ENCODE data around the gene MRC2. TPM values are rescaled to one million over a fixed set of nuclear protein-coding genes. Genes with fewer than 3 reads are reported as not detected.
"Not testable (repeated sequence)": the region's sequence is repeated elsewhere in the genome, so short reads cannot be mapped to it uniquely, and the experiment has no call there.

The MRC2 gene
- polyA plus RNA-seq, 3 donors, result 0.04 TPM; not detected in 2

- peaks cover 54 to 88% of the 10 kb centered on the region in 2 donors for H3K36me3 ChIP-seq (replicated peaks in 1 of 2; ENCODE audit: control insufficient read depth in 1 of 2, insufficient read depth in 2 of 2, low read length in 2 of 2)
- peak overlapping the region; percentile 69 to 93 (median 85) for H3K27ac Mint-ChIP-seq
- peak overlapping the region; percentile 44 for H2AFZ ChIP-seq (ENCODE audit: insufficient read depth, low read depth, low read length, poor library complexity, severe bottlenecking)
- no CpG with 5 or more reads among the region's 8 CpGs for WGBS (ENCODE audit: insufficient coverage)
- no peak for TF ChIP-seq CTCF (IDR thresholded peaks at IDR 0.05)
- H3K4me2 ChIP-seq (replicated peaks; ENCODE audit: extremely low read depth, low read length, poor library complexity, severe bottlenecking), result peak overlapping the region; percentile 27
- H3K9ac ChIP-seq (ENCODE audit: insufficient read depth, low read length, poor library complexity, severe bottlenecking), result no peak overlapping the region
- peak overlapping the region in 2 of 3 experiments; percentile 24 to 25 for H3K4me3 ChIP-seq (replicated peaks in 1 of 3; ENCODE audit: low read depth in 2 of 3, low read length in 3 of 3)
- H3K4me1 ChIP-seq (ENCODE audit: control insufficient read depth in 1 of 2, insufficient read depth in 2 of 2, low read length in 2 of 2), result peaks cover 17 to 21% of the 10 kb centered on the region in 2 donors
- H3K79me2 ChIP-seq (ENCODE audit: insufficient read depth, low read length), result no peaks in the 10 kb centered on the region
- peaks cover 80 to 94% of the 10 kb centered on the region in 2 donors for H3K36me3 Mint-ChIP-seq
- no peak overlapping the region for H3K4me3 Mint-ChIP-seq
- H3K9me3 Mint-ChIP-seq, result no peaks in the 10 kb centered on the region
- peaks cover 3% of the 10 kb centered on the region for H4K20me1 ChIP-seq (ENCODE audit: insufficient read depth, low read length)
- no peaks in the 10 kb centered on the region for H3K9me3 ChIP-seq (replicated peaks in 1 of 2; ENCODE audit: control insufficient read depth in 1 of 2, insufficient read depth in 1 of 2, low read length in 2 of 2)
- intact Hi-C loops (cut with micrococcal nuclease), result no loop called here
- peak; percentile 69 to 87 (median 74) for DNase-seq
- no peaks in the 10 kb centered on the region for H3K27me3 ChIP-seq (ENCODE audit: control insufficient read depth in 2 of 2, insufficient read depth in 2 of 2, low read length in 2 of 2)
- peak overlapping the region; percentile 79 to 82 for H3K27ac ChIP-seq (ENCODE audit: low read depth in 1 of 2, low read length in 2 of 2)
- peaks cover 24% of the 10 kb centered on the region for H3K4me1 Mint-ChIP-seq
- H3K27me3 Mint-ChIP-seq (ENCODE audit: low read depth in 3 of 3), result no peaks in the 10 kb centered on the region
Observed at GRCh38 chr17:62611728-62612127, 15.7 kb upstream of the MRC2 start.

GRCh38 chr17:62612289-62612688, 15.2 kb upstream of the MRC2 start:
- Histone ChIP-seq H3K27ac (ENCODE audit: low read depth in 1 of 2, low read length in 2 of 2) (peak overlapping the region; percentile 79 to 82), H3K4me1 (ENCODE audit: control insufficient read depth in 1 of 2, insufficient read depth in 2 of 2, low read length in 2 of 2) (peaks cover 17 to 21% of the 10 kb centered on the region in 2 donors), H3K36me3 (replicated peaks in 1 of 2; ENCODE audit: control insufficient read depth in 1 of 2, insufficient read depth in 2 of 2, low read length in 2 of 2) (peaks cover 51 to 82% of the 10 kb centered on the region in 2 donors), H2AFZ (ENCODE audit: insufficient read depth, low read depth, low read length, poor library complexity, severe bottlenecking) (peak overlapping the region; percentile 44)
- H3K79me2 ChIP-seq (ENCODE audit: insufficient read depth, low read length); H3K4me3 ChIP-seq (replicated peaks in 1 of 3; ENCODE audit: low read depth in 2 of 3, low read length in 3 of 3); H3K27me3 Mint-ChIP-seq (ENCODE audit: low read depth in 3 of 3); H4K20me1 ChIP-seq (ENCODE audit: insufficient read depth, low read length); H3K9me3 Mint-ChIP-seq; H3K4me3 Mint-ChIP-seq; H3K27me3 ChIP-seq (ENCODE audit: control insufficient read depth in 2 of 2, insufficient read depth in 2 of 2, low read length in 2 of 2); DNase-seq; H3K9me3 ChIP-seq (replicated peaks in 1 of 2; ENCODE audit: control insufficient read depth in 1 of 2, insufficient read depth in 1 of 2, low read length in 2 of 2); H3K4me2 ChIP-seq (replicated peaks; ENCODE audit: extremely low read depth, low read length, poor library complexity, severe bottlenecking); H3K9ac ChIP-seq (ENCODE audit: insufficient read depth, low read length, poor library complexity, severe bottlenecking); intact Hi-C loops (cut with micrococcal nuclease): not testable (repeated sequence)
- peaks cover 24% of the 10 kb centered on the region for H3K4me1 Mint-ChIP-seq
- H3K27ac Mint-ChIP-seq, result peak overlapping the region; percentile 69 to 93 (median 85)
- H3K36me3 Mint-ChIP-seq, result peaks cover 79 to 94% of the 10 kb centered on the region in 2 donors
- 100% methylated on average over 3 of the region's 12 CpGs for WGBS (ENCODE audit: insufficient coverage)

GRCh38 chr17:62613095-62613494, 14.4 kb upstream of the MRC2 start:
- H3K9ac ChIP-seq (ENCODE audit: insufficient read depth, low read length, poor library complexity, severe bottlenecking); H2AFZ ChIP-seq (ENCODE audit: insufficient read depth, low read depth, low read length, poor library complexity, severe bottlenecking); H3K9me3 ChIP-seq (replicated peaks in 1 of 2; ENCODE audit: control insufficient read depth in 1 of 2, insufficient read depth in 1 of 2, low read length in 2 of 2); H3K4me3 ChIP-seq (replicated peaks in 1 of 3; ENCODE audit: low read depth in 2 of 3, low read length in 3 of 3); H3K4me3 Mint-ChIP-seq; H4K20me1 ChIP-seq (ENCODE audit: insufficient read depth, low read length); H3K27me3 Mint-ChIP-seq (ENCODE audit: low read depth in 3 of 3); H3K9me3 Mint-ChIP-seq; H3K27ac ChIP-seq (ENCODE audit: low read depth in 1 of 2, low read length in 2 of 2); H3K27me3 ChIP-seq (ENCODE audit: control insufficient read depth in 2 of 2, insufficient read depth in 2 of 2, low read length in 2 of 2); intact Hi-C loops (cut with micrococcal nuclease); H3K79me2 ChIP-seq (ENCODE audit: insufficient read depth, low read length); DNase-seq; H3K4me2 ChIP-seq (replicated peaks; ENCODE audit: extremely low read depth, low read length, poor library complexity, severe bottlenecking): not testable (repeated sequence)
- Mint-ChIP-seq H3K27ac (peak overlapping the region in 1 of 7 donors; percentile 8), H3K36me3 (peaks cover 78 to 90% of the 10 kb centered on the region in 2 donors), H3K4me1 (peaks cover 23% of the 10 kb centered on the region)
- WGBS (ENCODE audit: insufficient coverage), result no CpG with 5 or more reads among the region's 4 CpGs
- Histone ChIP-seq H3K4me1 (ENCODE audit: control insufficient read depth in 1 of 2, insufficient read depth in 2 of 2, low read length in 2 of 2) (peaks cover 17 to 21% of the 10 kb centered on the region in 2 donors), H3K36me3 (replicated peaks in 1 of 2; ENCODE audit: control insufficient read depth in 1 of 2, insufficient read depth in 2 of 2, low read length in 2 of 2) (peaks cover 43 to 74% of the 10 kb centered on the region in 2 donors)
